ENCODE data around the gene SRGAP2B.
"Not testable (repeated sequence)": the region's sequence is repeated elsewhere in the genome, so short reads cannot be mapped to it uniquely, and the experiment has no call there.

SRGAP2B gene

GRCh38 chr1:144961604-144962583 lies 133.2 kb downstream of the SRGAP2B start:
- not testable (repeated sequence) for FAIRE-seq

GRCh38 chr1:144960929-144961488 lies 134.1 kb downstream of the SRGAP2B start:
- not testable (repeated sequence) for FAIRE-seq

More at GRCh38 chr1:144961604-144962583, 133.2 kb downstream of the SRGAP2B start:
- DNase-seq (ENCODE audit: low spot score) = not testable (repeated sequence)

GRCh38 chr1:144948390-144948789 lies 146.7 kb downstream of the SRGAP2B start:
- not testable (repeated sequence) for FAIRE-seq; DNase-seq (ENCODE audit: low spot score)

More at GRCh38 chr1:144960929-144961488, 134.1 kb downstream of the SRGAP2B start:
- DNase-seq (ENCODE audit: low spot score) = not testable (repeated sequence)

GRCh38 chr1:144947495-144947894 lies 147.6 kb downstream of the SRGAP2B start:
- FAIRE-seq = peak; percentile 14
- not testable (repeated sequence) for DNase-seq (ENCODE audit: low spot score)

GRCh38 chr1:144946525-144947480 lies 148.3 kb downstream of the SRGAP2B start:
- FAIRE-seq; DNase-seq (ENCODE audit: low spot score): not testable (repeated sequence)

GRCh38 chr1:144941710-144942109 lies 153.4 kb downstream of the SRGAP2B start:
- FAIRE-seq = peak; percentile 81
- not testable (repeated sequence) for DNase-seq (ENCODE audit: low spot score)

GRCh38 chr1:144940054-144940453 lies 155.1 kb downstream of the SRGAP2B start:
- not testable (repeated sequence) for DNase-seq (ENCODE audit: low spot score); FAIRE-seq

GRCh38 chr1:144938627-144939026 lies 156.5 kb downstream of the SRGAP2B start:
- not testable (repeated sequence) for FAIRE-seq; DNase-seq (ENCODE audit: low spot score)

- not testable (repeated sequence) for DNase-seq (ENCODE audit: low spot score)
- peak; percentile 76 for FAIRE-seq
Measured at GRCh38 chr1:144936186-144936732, 158.9 kb downstream of the SRGAP2B start.

- not testable (repeated sequence) for DNase-seq (ENCODE audit: low spot score); FAIRE-seq
Measured at GRCh38 chr1:144935310-144935709, 159.8 kb downstream of the SRGAP2B start.

GRCh38 chr1:144933014-144933413 lies 162.1 kb downstream of the SRGAP2B start:
- DNase-seq (ENCODE audit: low spot score); FAIRE-seq: not testable (repeated sequence)

GRCh38 chr1:144932153-144932552 lies 163.0 kb downstream of the SRGAP2B start:
- not testable (repeated sequence) for DNase-seq (ENCODE audit: low spot score); FAIRE-seq

- FAIRE-seq (peak; percentile 92), DNase-seq (ENCODE audit: low spot score) (peak; percentile 4)
Measured at GRCh38 chr1:144931553-144931952, 163.6 kb downstream of the SRGAP2B start.

- not testable (repeated sequence) for DNase-seq (ENCODE audit: low spot score); FAIRE-seq
Measured at GRCh38 chr1:144930085-144930777, 164.9 kb downstream of the SRGAP2B start.

GRCh38 chr1:144927292-144927691 lies 167.8 kb downstream of the SRGAP2B start:
- FAIRE-seq; DNase-seq (ENCODE audit: low spot score): not testable (repeated sequence)

GRCh38 chr1:144923640-144924039 lies 171.5 kb downstream of the SRGAP2B start:
- not testable (repeated sequence) for DNase-seq (ENCODE audit: low spot score); FAIRE-seq

- peak; percentile 16 for FAIRE-seq
- peak; percentile 3 for DNase-seq (ENCODE audit: low spot score)
Measured at GRCh38 chr1:144922785-144923184, 172.3 kb downstream of the SRGAP2B start.

GRCh38 chr1:144919106-144919505 lies 176.0 kb downstream of the SRGAP2B start:
- FAIRE-seq; DNase-seq (ENCODE audit: low spot score): not testable (repeated sequence)

- not testable (repeated sequence) for DNase-seq (ENCODE audit: low spot score); FAIRE-seq
Measured at GRCh38 chr1:144918027-144918603, 177.0 kb downstream of the SRGAP2B start.
